ENCODE results near the gene TPH2. TPM values are rescaled to one million over a fixed set of nuclear protein-coding genes. Genes with fewer than 3 reads are reported as not detected.

TPH2 gene
- total RNA-seq, 2 experiments from 2014 or later, result not detected

DNA sequence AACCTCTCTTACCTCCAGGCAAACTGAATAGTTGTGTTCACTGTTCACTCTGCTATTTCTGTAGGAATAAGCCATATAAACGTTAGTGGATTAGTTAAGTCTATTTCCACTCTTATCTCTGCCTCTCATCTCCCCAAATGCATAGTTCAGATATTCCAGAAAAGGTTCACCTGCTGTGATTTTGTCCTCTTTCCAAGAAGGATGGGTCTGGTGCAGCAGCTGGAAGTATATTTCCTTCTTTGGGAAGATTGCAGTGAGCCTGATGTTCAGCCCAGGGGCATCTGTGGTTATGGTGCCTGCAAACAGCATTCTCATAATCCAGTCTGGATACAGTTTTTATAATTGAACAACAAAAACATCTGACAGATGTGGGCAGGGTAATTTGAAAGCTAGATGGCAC lies 97.7 kb downstream of the TPH2 start:
- no peak for ATAC-seq
- no peaks in the 10 kb centered on the region for H3K36me3 Mint-ChIP-seq (ENCODE audit: low read depth)
- POLR2A ChIA-PET, result no interaction called here
- H3K27ac Mint-ChIP-seq, result no peak overlapping the region
- H3K4me3 Mint-ChIP-seq, result no peak overlapping the region
- no peak for DNase-seq
- intact Hi-C loops (cut with DNase I, micrococcal nuclease), result no loop called here
- H3K27me3 Mint-ChIP-seq, result no peaks in the 10 kb centered on the region
- no peaks in the 10 kb centered on the region for H3K9me3 Mint-ChIP-seq (ENCODE audit: low read depth)
- CTCF ChIA-PET, result no interaction called here
- H3K4me1 Mint-ChIP-seq, result no peaks in the 10 kb centered on the region

DNA sequence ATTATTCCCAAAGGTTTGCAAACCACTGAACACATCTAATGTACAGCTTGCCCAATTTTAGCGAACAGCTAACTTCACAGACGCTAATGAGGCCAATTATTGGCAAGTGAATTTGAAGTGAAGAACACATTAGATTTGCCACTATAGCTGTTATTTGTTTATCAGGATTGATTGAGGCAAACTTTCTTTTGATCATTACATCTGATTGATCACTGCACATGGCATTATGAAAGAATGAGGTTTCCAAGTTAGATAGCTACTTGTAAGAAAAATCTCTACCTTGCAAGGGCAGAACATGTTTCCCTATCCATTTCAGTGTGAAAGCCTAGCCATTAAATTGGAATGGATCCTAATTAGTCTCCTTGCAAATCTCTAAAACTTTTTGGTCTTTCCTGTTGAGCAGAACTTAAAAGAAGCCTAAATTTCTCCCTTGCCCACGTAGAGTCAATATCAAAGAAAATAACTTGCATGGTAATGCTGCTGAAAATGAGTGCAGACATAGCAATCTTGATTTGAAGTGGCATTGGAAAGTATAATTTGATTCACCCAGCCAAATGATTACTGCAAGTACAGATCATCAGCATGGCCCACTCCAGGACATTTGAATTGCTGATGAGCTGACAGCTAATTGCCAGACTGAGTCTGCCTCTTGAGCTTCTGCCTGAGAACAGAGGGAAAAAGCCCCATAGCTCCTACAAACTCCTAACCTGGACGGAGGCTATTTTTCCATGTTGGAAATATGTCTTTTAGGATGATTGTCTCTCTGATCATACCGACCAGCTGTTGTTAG lies 98.6 kb downstream of the TPH2 start:
- Mint-ChIP-seq H3K4me1 (no peaks in the 10 kb centered on the region), H3K4me3 (no peak overlapping the region), H3K9me3 (ENCODE audit: low read depth) (no peaks in the 10 kb centered on the region), H3K27ac (no peak overlapping the region), H3K36me3 (ENCODE audit: low read depth) (no peaks in the 10 kb centered on the region), H3K27me3 (no peaks in the 10 kb centered on the region)
- intact Hi-C loops (cut with DNase I, micrococcal nuclease), result no loop called here
- ChIA-PET POLR2A (no interaction called here), CTCF (interaction anchor here (1.2 kb wide), 1 partner anchor 12 kb away, joined by 4 read pairs; no protein-coding TSS in a partner anchor)
- ATAC-seq, result no peak
- no peak for DNase-seq

DNA sequence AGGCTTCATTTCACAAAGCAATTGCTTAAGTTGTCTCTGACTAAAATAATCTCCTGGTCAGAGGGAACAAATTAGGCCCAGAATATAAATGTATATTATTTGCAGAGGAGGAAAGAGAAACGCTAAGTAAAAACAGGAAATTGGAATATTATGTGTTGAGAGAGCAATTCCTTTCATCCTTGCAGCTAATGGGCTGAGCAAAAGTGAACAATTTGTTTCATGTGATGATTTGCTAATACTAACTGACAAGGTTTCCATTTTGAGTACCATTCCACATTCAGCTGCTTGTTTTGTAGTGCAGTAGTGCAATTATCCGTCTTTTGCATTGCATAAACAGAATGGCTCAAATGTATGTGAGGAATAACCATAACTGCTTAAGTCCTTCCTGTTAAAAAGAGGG lies 103.2 kb downstream of the TPH2 start:
- ATAC-seq, result no peak
- DNase-seq, result no peak
- H3K9me3 Mint-ChIP-seq (ENCODE audit: low read depth), result no peaks in the 10 kb centered on the region
- CTCF ChIA-PET, result interaction anchor here (0.9 kb wide), 1 partner anchor 10 kb away, joined by 3 read pairs; no protein-coding TSS in a partner anchor
- H3K27me3 Mint-ChIP-seq, result no peaks in the 10 kb centered on the region
- no peak overlapping the region for H3K27ac Mint-ChIP-seq
- H3K4me1 Mint-ChIP-seq, result no peaks in the 10 kb centered on the region
- intact Hi-C loops (cut with DNase I, micrococcal nuclease), result no loop called here
- H3K4me3 Mint-ChIP-seq, result no peak overlapping the region
- H3K36me3 Mint-ChIP-seq (ENCODE audit: low read depth), result no peaks in the 10 kb centered on the region
- POLR2A ChIA-PET, result no interaction called here

DNA sequence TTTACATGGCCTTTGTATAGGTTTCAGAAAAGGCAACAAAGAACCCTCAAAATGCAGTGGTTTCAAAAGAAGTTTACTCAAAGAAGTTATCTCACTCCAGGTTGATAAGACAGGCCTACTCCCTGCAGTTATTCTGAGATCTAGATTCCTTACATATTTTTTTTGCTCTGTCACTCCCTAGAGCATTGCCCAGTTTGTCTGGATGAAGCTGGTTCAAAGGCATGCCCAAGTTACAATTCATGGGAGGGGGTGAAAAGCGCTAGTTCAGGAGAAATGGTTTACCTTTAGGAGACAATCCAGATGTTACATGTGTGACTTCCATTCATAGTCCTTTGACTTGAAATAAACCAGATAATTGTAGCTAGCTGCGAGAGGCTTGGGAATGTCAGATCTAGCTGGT lies 115.0 kb downstream of the TPH2 start:
- H3K27ac Mint-ChIP-seq, result no peak overlapping the region
- no peaks in the 10 kb centered on the region for H3K9me3 Mint-ChIP-seq (ENCODE audit: low read depth)
- H3K27me3 Mint-ChIP-seq, result peaks cover 4% of the 10 kb centered on the region
- ChIA-PET CTCF (no interaction called here), POLR2A (no interaction called here)
- ATAC-seq, result no peak
- intact Hi-C loops (cut with DNase I, micrococcal nuclease), result no loop called here
- H3K36me3 Mint-ChIP-seq (ENCODE audit: low read depth), result no peaks in the 10 kb centered on the region
- H3K4me3 Mint-ChIP-seq, result no peak overlapping the region
- H3K4me1 Mint-ChIP-seq, result no peaks in the 10 kb centered on the region
- no peak for DNase-seq

DNA sequence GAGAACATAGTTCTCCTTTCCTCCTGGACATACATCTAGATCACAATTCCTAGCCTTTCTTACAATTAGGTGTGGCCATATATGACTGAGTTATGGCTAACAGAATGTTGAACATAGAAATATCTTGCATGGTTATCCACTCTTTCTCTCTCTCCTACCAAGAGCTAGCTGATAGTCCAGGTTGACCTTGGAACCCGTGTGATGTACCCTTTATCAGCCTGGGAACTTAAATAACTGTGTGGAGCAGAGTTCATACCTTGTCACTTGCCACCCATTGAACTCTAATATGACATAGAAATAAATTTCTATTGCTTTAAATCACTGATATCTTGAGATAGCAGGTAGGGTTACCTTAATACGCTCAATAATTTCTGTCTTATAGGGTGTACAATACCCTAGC lies 115.9 kb downstream of the TPH2 start:
- ATAC-seq (no peak), DNase-seq (no peak)
- no peak overlapping the region for H3K4me3 Mint-ChIP-seq
- no peak overlapping the region for H3K27ac Mint-ChIP-seq
- ChIA-PET POLR2A (no interaction called here), CTCF (no interaction called here)
- no peaks in the 10 kb centered on the region for H3K9me3 Mint-ChIP-seq (ENCODE audit: low read depth)
- no peaks in the 10 kb centered on the region for H3K36me3 Mint-ChIP-seq (ENCODE audit: low read depth)
- peaks cover 5% of the 10 kb centered on the region for H3K27me3 Mint-ChIP-seq
- H3K4me1 Mint-ChIP-seq, result no peaks in the 10 kb centered on the region
- intact Hi-C loops (cut with DNase I, micrococcal nuclease), result no loop called here

DNA sequence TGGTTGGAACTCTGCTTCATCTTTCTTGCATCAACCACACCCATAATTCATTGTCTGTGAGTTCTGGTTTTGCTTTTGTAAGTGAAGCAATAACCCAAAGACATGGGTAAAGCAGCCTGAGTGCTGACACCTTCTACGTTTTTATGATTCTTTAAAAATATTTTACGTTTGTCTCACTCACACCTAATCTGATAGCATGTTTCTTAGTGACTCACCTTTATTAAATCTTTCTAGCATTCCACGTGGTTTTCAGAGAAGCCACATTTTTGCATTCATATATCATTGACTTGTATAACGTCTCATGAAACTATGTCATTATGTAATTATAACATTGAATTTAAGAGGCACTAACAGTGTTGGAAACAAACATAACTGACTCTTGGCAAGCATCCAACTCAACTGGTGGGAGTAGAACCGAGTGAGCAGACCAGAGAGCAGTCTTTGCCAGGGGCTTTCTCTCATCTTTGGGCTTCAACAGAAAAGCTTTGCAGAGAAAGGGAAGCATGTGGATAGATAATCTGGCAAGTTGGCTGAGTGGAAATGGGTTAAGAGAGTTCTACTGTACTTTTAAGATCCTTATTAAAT lies 118.8 kb downstream of the TPH2 start:
- Mint-ChIP-seq H3K27ac (no peak overlapping the region), H3K36me3 (ENCODE audit: low read depth) (no peaks in the 10 kb centered on the region), H3K9me3 (ENCODE audit: low read depth) (no peaks in the 10 kb centered on the region), H3K4me1 (no peaks in the 10 kb centered on the region), H3K4me3 (no peak overlapping the region), H3K27me3 (peaks cover 5% of the 10 kb centered on the region)
- ATAC-seq (no peak), DNase-seq (no peak)
- ChIA-PET POLR2A (no interaction called here), CTCF (no interaction called here)
- intact Hi-C loops (cut with DNase I, micrococcal nuclease), result loop anchor here in 1 of 2 experiments (5.0 kb wide), 1 partner anchor 1615 kb away; no protein-coding TSS in a partner anchor

DNA sequence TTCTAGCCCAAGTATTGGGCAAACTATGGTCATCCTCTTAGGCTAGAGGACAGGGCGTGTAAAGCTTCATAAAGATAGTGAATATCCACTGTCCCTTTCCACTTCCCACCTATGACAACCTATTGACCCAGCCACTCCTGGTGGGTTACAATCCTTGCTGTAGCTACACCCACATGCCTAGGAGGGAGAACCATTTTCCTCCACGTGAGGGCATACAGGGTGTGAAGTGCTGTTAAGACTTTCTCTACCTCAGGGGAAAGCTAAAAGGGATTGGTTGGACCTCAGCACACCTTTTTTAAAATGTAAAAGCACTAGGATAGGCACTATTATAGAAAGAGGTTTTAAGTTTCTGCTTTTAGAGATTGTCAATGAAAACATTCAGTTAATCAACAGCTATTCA lies 124.4 kb downstream of the TPH2 start:
- Mint-ChIP-seq H3K36me3 (ENCODE audit: low read depth) (no peaks in the 10 kb centered on the region), H3K4me1 (no peaks in the 10 kb centered on the region), H3K4me3 (no peak overlapping the region), H3K9me3 (ENCODE audit: low read depth) (no peaks in the 10 kb centered on the region), H3K27ac (no peak overlapping the region), H3K27me3 (peaks cover 5% of the 10 kb centered on the region)
- CTCF ChIA-PET, result no interaction called here
- intact Hi-C loops (cut with DNase I, micrococcal nuclease), result no loop called here
- POLR2A ChIA-PET, result no interaction called here
- DNase-seq (no peak), ATAC-seq (no peak)

DNA sequence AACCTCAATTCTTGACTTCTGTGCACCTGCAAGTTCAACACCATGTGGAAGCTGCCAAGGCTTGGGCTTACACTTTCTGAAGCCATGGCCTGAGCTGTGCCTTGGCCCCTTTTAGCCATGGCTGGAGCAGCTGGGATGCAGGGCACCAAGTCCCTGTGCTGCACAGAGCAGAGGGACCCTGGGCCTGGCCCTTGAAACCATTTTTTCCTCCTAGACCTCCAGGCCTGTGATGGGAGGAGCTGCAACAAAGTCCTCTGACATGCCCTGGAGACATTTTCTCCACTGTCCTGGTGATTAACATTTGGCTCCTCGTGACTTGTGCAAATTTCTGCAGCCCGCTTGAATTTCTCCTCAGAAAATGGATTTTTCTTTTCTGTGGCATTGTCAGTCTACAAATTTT lies 132.4 kb downstream of the TPH2 start:
- intact Hi-C loops (cut with DNase I, micrococcal nuclease), result no loop called here
- Mint-ChIP-seq H3K9me3 (ENCODE audit: low read depth) (peaks cover 6% of the 10 kb centered on the region), H3K36me3 (ENCODE audit: low read depth) (no peaks in the 10 kb centered on the region), H3K4me1 (no peaks in the 10 kb centered on the region), H3K27ac (no peak overlapping the region), H3K4me3 (no peak overlapping the region), H3K27me3 (no peaks in the 10 kb centered on the region)
- ATAC-seq (no peak), DNase-seq (no peak)
- ChIA-PET CTCF (no interaction called here), POLR2A (interaction anchor here (0.6 kb wide), 1 partner anchor 48 kb away, joined by 3 read pairs; no protein-coding TSS in a partner anchor)

DNA sequence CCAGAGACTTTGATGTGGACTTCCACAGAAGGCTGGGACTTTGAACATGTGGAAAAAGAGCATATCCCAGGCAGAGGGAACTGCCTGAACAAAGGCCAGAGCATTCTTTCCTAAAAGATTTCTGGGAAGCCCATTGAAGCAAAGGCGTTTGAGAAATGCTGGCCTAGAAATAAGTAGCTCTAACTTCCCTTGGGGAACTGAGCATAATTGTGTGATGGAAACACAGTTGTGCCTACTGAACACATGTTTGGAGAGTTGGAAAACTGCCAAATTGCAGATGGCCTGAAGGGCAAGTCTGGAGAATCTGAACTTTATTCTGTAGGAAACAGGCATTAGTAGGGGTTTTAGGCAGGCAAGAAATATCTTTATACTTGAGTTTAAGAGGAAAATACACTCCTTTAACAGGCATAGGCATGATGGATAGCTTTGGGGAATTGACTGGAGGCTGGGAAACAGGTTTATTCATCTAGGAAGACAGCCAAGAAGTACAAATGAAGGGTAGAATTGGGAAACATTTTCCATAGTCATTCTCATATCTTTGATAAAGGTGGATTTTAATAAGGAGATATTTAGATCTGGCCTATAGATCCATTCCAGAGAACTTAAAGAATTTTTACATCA lies 134.1 kb downstream of the TPH2 start:
- no peak overlapping the region for H3K4me3 Mint-ChIP-seq
- H3K36me3 Mint-ChIP-seq (ENCODE audit: low read depth), result no peaks in the 10 kb centered on the region
- POLR2A ChIA-PET, result no interaction called here
- no peak overlapping the region for H3K27ac Mint-ChIP-seq
- intact Hi-C loops (cut with DNase I, micrococcal nuclease), result no loop called here
- no peak for ATAC-seq
- DNase-seq, result no peak
- CTCF ChIA-PET, result interaction anchor here (0.6 kb wide), 1 partner anchor 10 kb away, joined by 3 read pairs; no protein-coding TSS in a partner anchor
- H3K27me3 Mint-ChIP-seq, result no peaks in the 10 kb centered on the region
- H3K4me1 Mint-ChIP-seq, result no peaks in the 10 kb centered on the region
- H3K9me3 Mint-ChIP-seq (ENCODE audit: low read depth), result peaks cover 6% of the 10 kb centered on the region

DNA sequence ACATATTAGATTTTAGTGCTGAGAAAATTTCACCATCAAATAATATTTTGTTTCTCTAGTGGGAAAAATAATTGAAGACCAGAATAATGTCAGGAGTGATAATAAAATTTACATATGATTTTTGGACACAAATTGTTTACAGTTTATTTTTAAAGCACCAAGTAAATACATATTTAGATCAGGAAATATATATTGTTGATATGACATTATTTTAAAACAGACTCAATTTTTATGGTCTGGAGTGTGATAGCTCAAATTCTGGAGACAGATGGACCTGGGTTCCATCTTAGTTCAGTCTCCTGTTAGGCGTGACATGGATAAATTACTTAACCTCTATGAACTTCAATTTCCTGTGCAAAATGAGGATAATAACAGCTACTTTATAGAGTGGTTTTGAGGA lies 135.4 kb downstream of the TPH2 start:
- Mint-ChIP-seq H3K4me1 (no peaks in the 10 kb centered on the region), H3K27me3 (no peaks in the 10 kb centered on the region), H3K27ac (no peak overlapping the region), H3K9me3 (ENCODE audit: low read depth) (peaks cover 6% of the 10 kb centered on the region), H3K4me3 (no peak overlapping the region), H3K36me3 (ENCODE audit: low read depth) (no peaks in the 10 kb centered on the region)
- CTCF ChIA-PET, result no interaction called here
- ATAC-seq, result no peak
- no peak for DNase-seq
- intact Hi-C loops (cut with DNase I, micrococcal nuclease), result no loop called here
- POLR2A ChIA-PET, result no interaction called here

DNA sequence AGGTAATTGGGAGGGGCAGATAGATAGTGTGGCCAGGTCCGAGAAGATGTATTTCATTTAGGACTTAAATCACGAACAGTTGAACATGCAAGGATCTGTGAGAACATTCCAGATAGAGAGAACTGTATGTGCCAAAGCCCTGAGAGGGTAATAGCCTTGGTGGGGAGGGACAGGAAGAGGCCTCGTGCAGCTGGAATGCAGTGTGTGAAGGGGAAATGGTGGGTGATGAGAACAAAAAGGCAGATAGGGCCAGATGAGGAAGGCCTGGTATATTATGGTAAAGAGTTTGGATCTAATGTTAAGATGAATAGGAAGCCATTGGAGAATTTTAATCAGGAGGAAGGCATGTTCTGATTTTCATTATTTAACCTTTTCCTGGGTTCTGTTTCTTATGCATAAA lies 136.3 kb downstream of the TPH2 start:
- no peak for DNase-seq
- intact Hi-C loops (cut with DNase I, micrococcal nuclease), result no loop called here
- Mint-ChIP-seq H3K4me3 (no peak overlapping the region), H3K27me3 (peaks cover 2% of the 10 kb centered on the region), H3K27ac (no peak overlapping the region), H3K36me3 (ENCODE audit: low read depth) (no peaks in the 10 kb centered on the region), H3K9me3 (ENCODE audit: low read depth) (peaks cover 6% of the 10 kb centered on the region), H3K4me1 (no peaks in the 10 kb centered on the region)
- ChIA-PET CTCF (no interaction called here), POLR2A (no interaction called here)
- no peak for ATAC-seq

DNA sequence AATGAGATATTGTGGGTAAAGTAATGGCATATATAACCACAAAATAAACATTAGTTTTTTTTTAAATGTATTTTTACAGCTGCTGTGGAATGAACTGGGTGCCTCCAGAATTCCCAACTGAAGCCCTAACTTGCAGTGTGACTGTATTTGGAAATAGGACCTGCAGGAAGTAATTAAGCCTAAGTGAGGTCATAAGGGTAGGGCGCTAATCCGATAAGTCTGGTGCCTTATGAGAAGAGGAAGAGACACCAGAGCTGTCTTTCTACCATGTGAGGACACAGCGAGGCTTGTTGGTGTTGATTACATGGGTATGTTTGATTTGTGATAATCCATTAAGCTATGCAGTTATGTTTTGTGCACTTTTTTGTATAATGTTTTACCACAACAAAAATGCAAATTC lies 136.8 kb downstream of the TPH2 start:
- H3K27me3 Mint-ChIP-seq, result peaks cover 2% of the 10 kb centered on the region
- POLR2A ChIA-PET, result no interaction called here
- H3K4me3 Mint-ChIP-seq, result no peak overlapping the region
- no peaks in the 10 kb centered on the region for H3K36me3 Mint-ChIP-seq (ENCODE audit: low read depth)
- no peaks in the 10 kb centered on the region for H3K4me1 Mint-ChIP-seq
- CTCF ChIA-PET, result no interaction called here
- intact Hi-C loops (cut with DNase I, micrococcal nuclease), result no loop called here
- no peak overlapping the region for H3K27ac Mint-ChIP-seq
- peaks cover 6% of the 10 kb centered on the region for H3K9me3 Mint-ChIP-seq (ENCODE audit: low read depth)
- ATAC-seq (no peak), DNase-seq (no peak)
